ENCODE data around the gene AMN.

Gene AMN

GRCh38 chr14:102966681-102967505, 44.4 kb downstream of the AMN start:
- no peak for TF ChIP-seq CTCF (IDR thresholded peaks at IDR 0.05; ENCODE audit: low read depth, low read length)
- no peak for DNase-seq (ENCODE audit: extremely low read depth, low read depth)

GRCh38 chr14:102967506-102967795, 45.0 kb downstream of the AMN start:
- TF ChIP-seq CTCF (IDR thresholded peaks at IDR 0.05; ENCODE audit: low read depth, low read length) = no peak
- DNase-seq (ENCODE audit: extremely low read depth, low read depth) = no peak

GRCh38 chr14:102968306-102968705, 45.8 kb downstream of the AMN start:
- DNase-seq (ENCODE audit: extremely low read depth, low read depth) = no peak
- no peak for TF ChIP-seq CTCF (IDR thresholded peaks at IDR 0.05; ENCODE audit: low read depth, low read length)

GRCh38 chr14:102969060-102969791, 46.8 kb downstream of the AMN start:
- no peak for TF ChIP-seq CTCF (IDR thresholded peaks at IDR 0.05; ENCODE audit: low read depth, low read length)
- DNase-seq (ENCODE audit: extremely low read depth, low read depth) = no peak

- TF ChIP-seq CTCF (IDR thresholded peaks at IDR 0.05; ENCODE audit: low read depth, low read length) = no peak
- no peak for DNase-seq (ENCODE audit: extremely low read depth, low read depth)
Observed at GRCh38 chr14:102969901-102970300, 47.4 kb downstream of the AMN start.

GRCh38 chr14:102970496-102970895, 48.0 kb downstream of the AMN start:
- no peak for DNase-seq (ENCODE audit: extremely low read depth, low read depth)
- TF ChIP-seq CTCF (IDR thresholded peaks at IDR 0.05; ENCODE audit: low read depth, low read length) = no peak

- TF ChIP-seq CTCF (IDR thresholded peaks at IDR 0.05; ENCODE audit: low read depth, low read length) = no peak
- no peak for DNase-seq (ENCODE audit: extremely low read depth, low read depth)
Observed at GRCh38 chr14:102971314-102971713, 48.9 kb downstream of the AMN start.

Measured in AG09319 (cell line).